Spinal cord (tissue), 10 donors: ENCODE measurements around the gene CDYL. TPM values are rescaled to one million over a fixed set of nuclear protein-coding genes. Genes with fewer than 3 reads are reported as not detected.
A peak's percentile ranks its signal among the peaks of the same experiment; 100 is the strongest.

Experiments used
- DNase-seq, 6 donors: peaks; one replicate each; pipeline versions ENCODE4 v3.0.0 to v3.0.0-alpha.2; 2013 to 2015; ENCODE audit warnings: low spot score in 6 of 6, low read depth in 4 of 6
- H3K27ac ChIP-seq: one replicate; pipeline ENCODE4 v1.5.1; 2013; ENCODE audit warnings: low read depth, low read length, control low read depth
- H3K27me3 ChIP-seq: one replicate; pipeline ENCODE4 v1.6.1; 2013; ENCODE audit warnings: low read length; ENCODE audit not compliant: control insufficient read depth, insufficient read depth
- H3K36me3 ChIP-seq: one replicate; pipeline ENCODE4 v1.6.1; 2013; ENCODE audit warnings: low read length; ENCODE audit not compliant: control insufficient read depth, insufficient read depth
- H3K4me1 ChIP-seq: one replicate; pipeline ENCODE4 v1.6.1; 2013; ENCODE audit warnings: low read length; ENCODE audit not compliant: control insufficient read depth, insufficient read depth
- H3K4me3 ChIP-seq: one replicate; pipeline ENCODE4 v1.5.1; 2013; ENCODE audit warnings: low read depth, low read length, control low read depth
- H3K9me3 ChIP-seq: one replicate; pipeline ENCODE4 v1.6.1; 2013; ENCODE audit warnings: low read length; ENCODE audit not compliant: control insufficient read depth, insufficient read depth
- WGBS: methylation state at CpG from one replicate; pipeline ENCODE4 v1.1.5; 2013; ENCODE audit warnings: missing lambda C conversion rate; ENCODE audit not compliant: insufficient coverage; 5-methylcytosine and 5-hydroxymethylcytosine counted together
- polyA plus RNA-seq, 2 donors: library from polyadenylated mRNA; unstranded; fragments of 120-200 nt; gene quantifications; one replicate each; pipeline ENCODE4 v1.2.1, GENCODE V29; 2013; ENCODE audit not compliant: insufficient read length in 2 of 2
- total RNA-seq, 2 donors: library from RNA; depleted of rRNA in 1 of 2; stranded (reverse); fragments of 120-200 nt in 1 of 2; fragments of >200 nt in 1 of 2; gene quantifications; one replicate each; pipeline versions ENCODE4 v1.2.3 to v1.2.4, GENCODE V29; 2013 to 2014
- donor health status: healthy.

The CDYL gene
- total and polyA plus RNA-seq, 4 donors, result 15.4 to 51.7 (median 28.9) TPM

- WGBS, result 44% methylated on average over 5 of the region's 9 CpGs
- no peak overlapping the region for H3K4me3 ChIP-seq
- no peak overlapping the region for H3K27ac ChIP-seq
- no peaks in the 10 kb centered on the region for H3K36me3 ChIP-seq
- DNase-seq, result peak in 1 of 6 donors; percentile 70
- no peaks in the 10 kb centered on the region for H3K9me3 ChIP-seq
- H3K4me1 ChIP-seq, result peaks cover 18% of the 10 kb centered on the region
- no peaks in the 10 kb centered on the region for H3K27me3 ChIP-seq
Measured at GRCh38 chr6:4970739-4971395, 194.7 kb downstream of the CDYL start.

- 74% methylated on average over 7 of the region's 7 CpGs for WGBS
- no peak for DNase-seq
- Histone ChIP-seq H3K4me3 (no peak overlapping the region), H3K4me1 (peaks cover 18% of the 10 kb centered on the region), H3K27me3 (no peaks in the 10 kb centered on the region), H3K36me3 (no peaks in the 10 kb centered on the region), H3K27ac (no peak overlapping the region), H3K9me3 (no peaks in the 10 kb centered on the region)
Measured at GRCh38 chr6:4971851-4972250, 195.6 kb downstream of the CDYL start.

GRCh38 chr6:4972438-4972837 is 196.2 kb downstream of the CDYL start:
- Histone ChIP-seq H3K4me1 (peaks cover 18% of the 10 kb centered on the region), H3K36me3 (no peaks in the 10 kb centered on the region), H3K27me3 (no peaks in the 10 kb centered on the region), H3K27ac (no peak overlapping the region), H3K4me3 (no peak overlapping the region), H3K9me3 (peaks cover 1% of the 10 kb centered on the region)
- WGBS, result 94% methylated on average over 5 of the region's 10 CpGs
- no peak for DNase-seq

- H3K27ac ChIP-seq, result peak overlapping the region; percentile 17
- 89% methylated on average over 10 of the region's 13 CpGs for WGBS
- DNase-seq, result no peak
Measured at GRCh38 chr6:4973415-4973814, 197.2 kb downstream of the CDYL start.

GRCh38 chr6:4973982-4974745 is 198.0 kb downstream of the CDYL start:
- Histone ChIP-seq H3K27ac (peak overlapping the region; percentile 17), H3K4me3 (no peak overlapping the region), H3K27me3 (no peaks in the 10 kb centered on the region), H3K4me1 (peaks cover 18% of the 10 kb centered on the region), H3K9me3 (peaks cover 1% of the 10 kb centered on the region), H3K36me3 (no peaks in the 10 kb centered on the region)
- peak in 5 of 6 donors; percentile 29 to 91 (median 35) for DNase-seq
- 13% methylated on average over 12 of the region's 14 CpGs for WGBS

More at GRCh38 chr6:4973415-4973814, 197.2 kb downstream of the CDYL start:
- Histone ChIP-seq H3K9me3 (peaks cover 1% of the 10 kb centered on the region), H3K36me3 (no peaks in the 10 kb centered on the region), H3K4me1 (peaks cover 18% of the 10 kb centered on the region), H3K4me3 (no peak overlapping the region), H3K27me3 (no peaks in the 10 kb centered on the region)

- peaks cover 18% of the 10 kb centered on the region for H3K4me1 ChIP-seq
- H3K27ac ChIP-seq, result no peak overlapping the region
- no peaks in the 10 kb centered on the region for H3K36me3 ChIP-seq
- H3K27me3 ChIP-seq, result no peaks in the 10 kb centered on the region
- DNase-seq, result no peak
- WGBS, result 80% methylated on average over 6 of the region's 8 CpGs
- H3K9me3 ChIP-seq, result peaks cover 1% of the 10 kb centered on the region
- no peak overlapping the region for H3K4me3 ChIP-seq
Measured at GRCh38 chr6:4974962-4975361, 198.8 kb downstream of the CDYL start.

GRCh38 chr6:4975506-4975905 is 199.3 kb downstream of the CDYL start:
- no peak overlapping the region for H3K4me3 ChIP-seq
- WGBS, result no CpG with 5 or more reads among the region's 3 CpGs
- peaks cover 1% of the 10 kb centered on the region for H3K9me3 ChIP-seq
- DNase-seq, result no peak
- H3K36me3 ChIP-seq, result no peaks in the 10 kb centered on the region
- H3K4me1 ChIP-seq, result peaks cover 18% of the 10 kb centered on the region
- H3K27ac ChIP-seq, result no peak overlapping the region
- H3K27me3 ChIP-seq, result no peaks in the 10 kb centered on the region

GRCh38 chr6:4977468-4977867 is 201.3 kb downstream of the CDYL start:
- Histone ChIP-seq H3K4me1 (peaks cover 18% of the 10 kb centered on the region), H3K4me3 (no peak overlapping the region), H3K27ac (no peak overlapping the region), H3K9me3 (peaks cover 1% of the 10 kb centered on the region), H3K27me3 (no peaks in the 10 kb centered on the region), H3K36me3 (no peaks in the 10 kb centered on the region)
- WGBS, result 64% methylated on average over 4 of the region's 5 CpGs
- no peak for DNase-seq

- Histone ChIP-seq H3K27ac (no peak overlapping the region), H3K4me3 (no peak overlapping the region), H3K9me3 (peaks cover 1% of the 10 kb centered on the region), H3K4me1 (peaks cover 6% of the 10 kb centered on the region), H3K36me3 (no peaks in the 10 kb centered on the region), H3K27me3 (no peaks in the 10 kb centered on the region)
- WGBS, result no CpG with 5 or more reads among the region's 3 CpGs
- DNase-seq, result no peak
Measured at GRCh38 chr6:4979426-4979825, 203.2 kb downstream of the CDYL start.

GRCh38 chr6:4981761-4982160 is 205.6 kb downstream of the CDYL start:
- Histone ChIP-seq H3K27ac (no peak overlapping the region), H3K36me3 (no peaks in the 10 kb centered on the region), H3K4me1 (no peaks in the 10 kb centered on the region), H3K27me3 (no peaks in the 10 kb centered on the region), H3K4me3 (no peak overlapping the region), H3K9me3 (peaks cover 1% of the 10 kb centered on the region)
- no peak for DNase-seq
- 84% methylated on average over 6 of the region's 6 CpGs for WGBS
